A673 (cell line): ENCODE measurements around the gene CLEC4E. TPM values are rescaled to one million over a fixed set of nuclear protein-coding genes. Genes with fewer than 3 reads are reported as not detected.

Experiments
- BruUV-seq: library from RNA; stranded (reverse); fragments of 400-500 nt; replicated peaks from 2 replicates; lab custom pipeline; 2021; lab: Mats Ljungman, UMichigan
- CTCF ChIA-PET: fragments of 300-600 bp; sonication (Branson Sonifier 250); formaldehyde crosslinking; loops from one replicate; lab custom pipeline; 2022; ENCODE audit warnings: antibody characterized with exemption; lab: Charles Lee
- POLR2A ChIA-PET: fragments of 300-600 bp; sonication (Branson Sonifier 250); formaldehyde crosslinking; loops from one replicate; lab custom pipeline; 2022; ENCODE audit warnings: antibody characterized with exemption; ENCODE audit not compliant: low non-redundant PET; lab: Charles Lee
- DNase-seq: peaks from one replicate; pipeline ENCODE4 v3.0.0-alpha.2; 2015; ENCODE audit warnings: low spot score
- H3K27ac ChIP-seq: fragments of 200-600 bp; sonication (generic); 2 replicates; pipeline ENCODE4 v1.5.1; 2016; ENCODE audit warnings: mixed run types, low read depth, mild to moderate bottlenecking, mixed read lengths, antibody characterized with exemption, low read length; ENCODE audit not compliant: poor library complexity, severe bottlenecking
- H3K27me3 ChIP-seq: fragments of 200-600 bp; sonication (generic); replicated peaks from 2 replicates; pipeline ENCODE4 v1.6.1; 2017; ENCODE audit warnings: mixed run types, low read depth, mild to moderate bottlenecking, mixed read lengths, antibody characterized with exemption, low read length; ENCODE audit not compliant: insufficient read depth, poor library complexity
- H3K36me3 ChIP-seq: fragments of 200-600 bp; sonication (generic); 2 replicates; pipeline ENCODE4 v1.6.1; 2016; ENCODE audit warnings: mixed run types, mild to moderate bottlenecking, mixed read lengths, antibody characterized with exemption, low read length; ENCODE audit not compliant: insufficient read depth, poor library complexity, severe bottlenecking
- H3K4me1 ChIP-seq: fragments of 200-600 bp; sonication (generic); 2 replicates; pipeline ENCODE4 v1.6.1; 2017; ENCODE audit warnings: mixed run types, mild to moderate bottlenecking, mixed read lengths, antibody characterized with exemption, low read length; ENCODE audit not compliant: insufficient read depth, poor library complexity, severe bottlenecking
- H3K4me3 ChIP-seq: fragments of 200-600 bp; sonication (generic); 2 replicates; pipeline ENCODE4 v1.5.1; 2016; ENCODE audit warnings: low read depth, mixed run types, mild to moderate bottlenecking, mixed read lengths, low read length; ENCODE audit not compliant: poor library complexity, severe bottlenecking
- H3K9me3 ChIP-seq: fragments of 200-600 bp; sonication (generic); 2 replicates; pipeline ENCODE4 v1.6.1; 2016; ENCODE audit warnings: mixed run types, low read depth, mild to moderate bottlenecking, mixed read lengths, antibody characterized with exemption, low read length; ENCODE audit not compliant: poor library complexity, severe bottlenecking
- EZH2 ChIP-seq: fragments of 200-600 bp; sonication (generic); IDR thresholded peaks from 2 replicates; pipeline ENCODE4 v1.6.1; 2017; ENCODE audit warnings: borderline replicate concordance, low read depth, mild to moderate bottlenecking, mixed read lengths, antibody characterized with exemption, low read length; ENCODE audit not compliant: poor library complexity, severe bottlenecking
- intact Hi-C: fragments of 100-400 bp; cut with micrococcal nuclease; formaldehyde crosslinking; loops from one replicate; pipeline ENCODE4 v1.10.0; 2022; ENCODE audit not compliant: unreplicated experiment
- total RNA-seq: library from RNA; stranded (reverse); gene quantifications from 2 replicates; pipeline ENCODE4 v1.2.3, GENCODE V29; 2021
- TF ChIP-seq, protein P1 (sequence below): fragments of 300-800, 200-600 bp; sonication (generic); conservative IDR thresholded peaks from 2 replicates; pipeline ENCODE4 v1.5.1; 2017; ENCODE audit warnings: low read depth, mild to moderate bottlenecking, antibody characterized with exemption, low read length, moderate library complexity, mixed read lengths

The CLEC4E gene
- total RNA-seq, 1 experiment from 2014 or later: not detected

GRCh38 chr12:8519171-8519570, 21.5 kb downstream of the CLEC4E start:
- no TSS peak for BruUV-seq
- H3K4me3 ChIP-seq: no peak overlapping the region
- no peaks in the 10 kb centered on the region for H3K9me3 ChIP-seq
- intact Hi-C loops: no loop called here
- ChIA-PET POLR2A (no interaction called here), CTCF (no interaction called here)
- TF ChIP-seq EZH2: no peak
- TF ChIP-seq, protein P1, sequence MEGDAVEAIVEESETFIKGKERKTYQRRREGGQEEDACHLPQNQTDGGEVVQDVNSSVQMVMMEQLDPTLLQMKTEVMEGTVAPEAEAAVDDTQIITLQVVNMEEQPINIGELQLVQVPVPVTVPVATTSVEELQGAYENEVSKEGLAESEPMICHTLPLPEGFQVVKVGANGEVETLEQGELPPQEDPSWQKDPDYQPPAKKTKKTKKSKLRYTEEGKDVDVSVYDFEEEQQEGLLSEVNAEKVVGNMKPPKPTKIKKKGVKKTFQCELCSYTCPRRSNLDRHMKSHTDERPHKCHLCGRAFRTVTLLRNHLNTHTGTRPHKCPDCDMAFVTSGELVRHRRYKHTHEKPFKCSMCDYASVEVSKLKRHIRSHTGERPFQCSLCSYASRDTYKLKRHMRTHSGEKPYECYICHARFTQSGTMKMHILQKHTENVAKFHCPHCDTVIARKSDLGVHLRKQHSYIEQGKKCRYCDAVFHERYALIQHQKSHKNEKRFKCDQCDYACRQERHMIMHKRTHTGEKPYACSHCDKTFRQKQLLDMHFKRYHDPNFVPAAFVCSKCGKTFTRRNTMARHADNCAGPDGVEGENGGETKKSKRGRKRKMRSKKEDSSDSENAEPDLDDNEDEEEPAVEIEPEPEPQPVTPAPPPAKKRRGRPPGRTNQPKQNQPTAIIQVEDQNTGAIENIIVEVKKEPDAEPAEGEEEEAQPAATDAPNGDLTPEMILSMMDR: no peak
- peaks cover 45% of the 10 kb centered on the region for H3K27me3 ChIP-seq
- H3K4me1 ChIP-seq: no peaks in the 10 kb centered on the region
- DNase-seq: no peak
- no peak overlapping the region for H3K27ac ChIP-seq
- no peaks in the 10 kb centered on the region for H3K36me3 ChIP-seq

GRCh38 chr12:8517971-8518370, 22.7 kb downstream of the CLEC4E start:
- intact Hi-C loops: no loop called here
- CTCF ChIA-PET: no interaction called here
- POLR2A ChIA-PET: no interaction called here
- Histone ChIP-seq H3K36me3 (no peaks in the 10 kb centered on the region), H3K4me3 (no peak overlapping the region), H3K4me1 (no peaks in the 10 kb centered on the region), H3K27ac (no peak overlapping the region), H3K9me3 (no peaks in the 10 kb centered on the region), H3K27me3 (peaks cover 56% of the 10 kb centered on the region)
- no peak for DNase-seq
- TF ChIP-seq, protein P1: no peak
- no peak for TF ChIP-seq EZH2
- BruUV-seq: no TSS peak

DNA sequence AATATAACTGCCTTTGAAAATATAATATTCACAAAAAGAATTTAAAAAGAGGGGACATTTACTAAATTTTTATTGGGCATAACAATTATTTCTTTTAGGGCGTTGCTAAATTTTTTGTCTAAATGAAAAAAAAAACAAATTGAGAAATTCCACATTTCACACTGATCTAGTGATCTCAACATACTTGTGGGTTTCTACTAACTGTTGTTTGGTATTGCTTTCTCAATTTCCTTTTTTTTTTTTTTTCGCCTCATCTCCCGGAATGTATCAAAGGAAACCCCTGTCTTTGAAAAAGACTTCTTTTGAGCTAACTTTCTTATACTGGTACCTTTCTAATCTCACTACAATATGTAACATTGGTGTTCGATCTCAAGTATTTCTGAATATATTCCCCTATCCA, 27.4 kb downstream of the CLEC4E start, which contains the start of gene CLEC4D:
Gene CLEC4D, plus strand, starts transcription at position 248 of the 400 bp plus-strand sequence. CDS start 230 bp downstream, outside the sequence.
- no peak for TF ChIP-seq EZH2
- TF ChIP-seq, protein P1: no peak
- H3K9me3 ChIP-seq: no peaks in the 10 kb centered on the region
- H3K36me3 ChIP-seq: no peaks in the 10 kb centered on the region
- H3K27ac ChIP-seq: no peak within 1 kb of the TSS
- H3K4me1 ChIP-seq: no peaks in the 10 kb centered on the region
- ChIA-PET CTCF (interaction anchor here (0.6 kb wide), 1 partner anchor 21 kb away, joined by 3 read pairs; no protein-coding TSS in a partner anchor), POLR2A (no interaction called here)
- no peak within 1 kb of the TSS for H3K4me3 ChIP-seq
- H3K27me3 ChIP-seq: peaks cover 45% of the 10 kb centered on the region
- BruUV-seq: no TSS peak
- intact Hi-C loops: no loop called here
- no peak for DNase-seq
